Astrocyte of the spinal cord (primary cell): ENCODE data around the gene C10orf71.

Experiments used
- DNase-seq: peaks from one replicate; pipeline ENCODE4 v3.0.0; 2011; ENCODE audit warnings: low read depth, low spot score
- H3K4me3 ChIP-seq: 2 replicates; pipeline ENCODE4 v1.5.1; 2011; ENCODE audit warnings: low read depth, mild to moderate bottlenecking, low read length, moderate library complexity
- in situ Hi-C: cut with HindIII; loops from 2 replicates; pipeline ENCODE4 v1.10.0; 2017; ENCODE audit warnings: low sequenced_read_pairs
- TF ChIP-seq, protein P1 (sequence below): IDR thresholded peaks from 2 replicates; pipeline ENCODE4 v1.5.1; 2012; ENCODE audit warnings: low read depth, mild to moderate bottlenecking, low read length, inconsistent platforms

The C10orf71 gene

DNA sequence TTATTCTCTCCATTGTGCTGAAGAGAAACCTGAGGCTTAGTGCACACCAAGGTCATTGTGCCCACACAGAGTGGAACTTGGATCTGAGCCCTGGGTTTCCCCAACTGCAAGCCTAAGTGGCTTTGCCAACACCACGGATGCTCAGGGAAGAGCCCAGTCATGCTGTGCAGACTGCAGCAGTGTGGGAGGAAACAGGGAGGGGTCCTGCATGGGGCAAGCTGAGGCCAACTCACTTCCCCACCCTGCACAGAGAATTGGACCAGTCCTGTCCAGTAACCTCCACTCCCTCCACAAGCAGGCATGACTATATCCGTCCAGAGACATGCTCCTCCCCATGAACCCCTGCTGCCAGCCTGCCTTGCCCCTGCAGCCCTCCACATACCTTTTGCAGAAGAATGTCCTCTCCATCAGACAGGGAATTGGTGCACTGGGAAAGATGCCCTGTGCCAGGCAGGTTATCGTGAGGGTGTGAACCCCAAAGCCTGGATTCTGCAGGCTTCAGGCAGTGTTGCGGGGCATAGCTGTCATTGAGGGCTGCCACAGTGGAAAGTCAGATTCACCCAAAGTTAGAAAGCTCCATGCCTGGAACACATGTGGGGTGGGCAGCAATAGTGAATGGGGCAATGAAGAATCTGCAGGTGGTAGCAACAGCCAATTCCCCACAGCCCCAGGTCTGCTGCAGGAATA is 52.0 kb downstream of the C10orf71 start:
- in situ Hi-C loops, result no loop called here
- H3K4me3 ChIP-seq, result no peak overlapping the region
- TF ChIP-seq, protein P1, sequence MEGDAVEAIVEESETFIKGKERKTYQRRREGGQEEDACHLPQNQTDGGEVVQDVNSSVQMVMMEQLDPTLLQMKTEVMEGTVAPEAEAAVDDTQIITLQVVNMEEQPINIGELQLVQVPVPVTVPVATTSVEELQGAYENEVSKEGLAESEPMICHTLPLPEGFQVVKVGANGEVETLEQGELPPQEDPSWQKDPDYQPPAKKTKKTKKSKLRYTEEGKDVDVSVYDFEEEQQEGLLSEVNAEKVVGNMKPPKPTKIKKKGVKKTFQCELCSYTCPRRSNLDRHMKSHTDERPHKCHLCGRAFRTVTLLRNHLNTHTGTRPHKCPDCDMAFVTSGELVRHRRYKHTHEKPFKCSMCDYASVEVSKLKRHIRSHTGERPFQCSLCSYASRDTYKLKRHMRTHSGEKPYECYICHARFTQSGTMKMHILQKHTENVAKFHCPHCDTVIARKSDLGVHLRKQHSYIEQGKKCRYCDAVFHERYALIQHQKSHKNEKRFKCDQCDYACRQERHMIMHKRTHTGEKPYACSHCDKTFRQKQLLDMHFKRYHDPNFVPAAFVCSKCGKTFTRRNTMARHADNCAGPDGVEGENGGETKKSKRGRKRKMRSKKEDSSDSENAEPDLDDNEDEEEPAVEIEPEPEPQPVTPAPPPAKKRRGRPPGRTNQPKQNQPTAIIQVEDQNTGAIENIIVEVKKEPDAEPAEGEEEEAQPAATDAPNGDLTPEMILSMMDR, result no peak
- no peak for DNase-seq

DNA sequence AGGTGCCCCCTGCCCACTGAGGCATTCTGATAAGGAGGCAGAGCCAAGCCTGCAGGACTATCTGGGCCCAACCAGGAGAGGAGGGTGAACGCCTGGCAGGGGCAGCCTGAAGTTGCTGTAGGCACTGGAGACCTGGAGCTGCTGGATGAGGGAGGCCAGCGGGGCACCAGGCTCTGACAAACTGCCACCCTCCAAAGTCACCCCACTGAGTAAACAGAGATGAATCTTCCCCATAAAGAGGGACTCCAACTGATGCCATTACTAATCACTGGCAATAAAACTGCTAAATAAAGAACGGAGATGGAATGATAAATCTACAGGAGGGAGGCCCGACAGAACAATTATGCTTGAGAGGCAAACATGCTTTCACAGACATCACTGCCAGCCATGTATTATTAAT is 52.7 kb downstream of the C10orf71 start:
- no peak for DNase-seq
- TF ChIP-seq, protein P1, result no peak
- in situ Hi-C loops, result no loop called here
- H3K4me3 ChIP-seq, result no peak overlapping the region

DNA sequence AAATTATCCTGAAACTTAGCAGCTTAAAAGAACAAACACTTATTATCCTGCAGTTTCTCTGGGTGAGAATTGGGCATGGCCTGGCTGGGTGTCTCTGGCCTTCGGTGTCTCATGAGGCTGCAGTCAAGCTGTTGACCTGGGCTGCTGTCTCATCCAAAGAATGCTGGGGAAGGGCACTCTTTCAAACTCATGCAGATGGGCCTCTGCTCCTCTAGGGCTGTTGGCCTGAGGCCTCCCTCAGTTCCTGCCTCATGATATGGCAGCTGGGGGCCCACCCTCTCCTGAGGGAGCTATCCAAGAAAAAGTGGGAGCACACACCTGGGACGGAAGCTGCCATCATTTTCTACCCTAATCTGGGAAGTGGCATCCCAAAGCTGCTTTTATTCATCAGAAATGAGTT is 53.4 kb downstream of the C10orf71 start:
- TF ChIP-seq, protein P1, result no peak

DNA sequence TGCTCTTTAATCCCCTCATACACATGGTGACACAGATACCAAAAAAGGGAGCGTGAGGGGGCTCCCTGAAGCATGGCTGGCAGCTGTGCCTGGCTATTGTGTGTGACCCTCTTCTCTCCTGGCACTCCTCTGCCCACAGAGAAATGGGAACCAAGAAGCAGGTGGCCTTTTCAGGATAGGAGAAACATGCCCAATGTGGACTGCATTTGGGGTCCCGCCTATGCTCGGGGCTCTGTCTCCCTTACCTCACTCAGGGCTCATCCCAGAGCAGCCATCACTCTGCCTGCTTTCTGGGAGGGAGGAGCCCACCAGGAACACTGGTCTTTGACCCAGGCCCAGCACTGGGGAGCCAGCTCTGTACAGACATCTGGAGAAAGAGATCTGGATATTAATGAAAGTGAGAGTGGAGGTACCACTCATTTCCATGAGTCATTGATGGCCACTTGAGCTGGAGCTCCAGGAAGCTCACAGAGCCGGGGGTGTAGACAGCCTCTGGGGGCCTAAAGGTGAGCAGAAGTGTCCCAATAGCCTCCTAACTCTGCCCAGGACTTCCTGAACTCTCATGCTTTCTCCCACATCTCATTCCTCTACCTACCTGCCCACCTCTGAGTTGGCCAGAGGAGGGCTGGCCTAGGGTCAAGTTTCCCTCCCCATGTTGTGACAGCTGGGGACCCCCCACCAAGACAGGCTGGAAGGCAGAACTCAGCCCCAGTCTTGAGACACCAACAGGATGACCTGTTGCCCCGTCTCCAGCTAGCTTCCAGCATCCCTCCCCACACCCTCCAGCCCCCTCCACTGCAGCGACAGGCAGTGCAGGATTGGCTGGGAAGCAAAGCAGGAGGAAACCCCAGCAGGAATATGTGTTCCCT is 54.3 kb downstream of the C10orf71 start:
- TF ChIP-seq, protein P1, result no peak
- no peak overlapping the region for H3K4me3 ChIP-seq
- in situ Hi-C loops, result no loop called here
- DNase-seq, result no peak

More for the DNA sequence above, 53.4 kb downstream of the C10orf71 start:
- in situ Hi-C loops, result no loop called here
- no peak for DNase-seq
- no peak overlapping the region for H3K4me3 ChIP-seq

DNA sequence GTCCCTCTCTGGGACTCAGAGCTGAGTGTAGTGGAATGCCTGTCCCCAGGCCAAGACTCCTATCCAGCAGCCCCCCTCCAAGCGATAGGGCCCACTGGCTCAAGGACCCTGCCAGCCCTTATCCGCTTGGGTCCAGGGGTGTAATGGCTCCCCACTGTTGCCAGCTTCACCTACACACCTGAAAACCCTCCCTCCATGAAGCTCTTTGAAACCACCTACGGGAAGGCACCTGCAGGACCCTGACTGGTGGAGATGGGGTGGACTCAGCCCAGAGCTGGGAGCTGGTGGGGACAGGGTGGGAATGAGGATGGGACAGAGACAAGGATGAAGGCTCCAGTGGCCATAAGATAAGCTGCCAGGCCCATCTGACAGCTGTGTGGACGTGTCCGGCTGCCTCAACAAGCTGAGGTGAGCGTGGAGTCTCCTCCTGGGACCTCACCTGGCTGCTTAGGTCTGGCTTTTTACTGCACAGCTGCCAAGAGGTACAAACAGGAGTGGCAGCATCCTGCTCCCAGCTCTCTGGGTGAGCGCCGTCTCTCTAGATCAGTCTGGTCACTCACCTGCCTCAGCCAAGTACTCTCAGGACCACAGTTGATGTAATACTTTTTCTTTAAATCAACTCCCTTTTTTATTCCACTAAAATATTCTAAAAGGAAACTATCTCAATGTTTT is 55.1 kb downstream of the C10orf71 start:
- TF ChIP-seq, protein P1, result no peak
- no peak overlapping the region for H3K4me3 ChIP-seq
- no peak for DNase-seq
- in situ Hi-C loops, result no loop called here

DNA sequence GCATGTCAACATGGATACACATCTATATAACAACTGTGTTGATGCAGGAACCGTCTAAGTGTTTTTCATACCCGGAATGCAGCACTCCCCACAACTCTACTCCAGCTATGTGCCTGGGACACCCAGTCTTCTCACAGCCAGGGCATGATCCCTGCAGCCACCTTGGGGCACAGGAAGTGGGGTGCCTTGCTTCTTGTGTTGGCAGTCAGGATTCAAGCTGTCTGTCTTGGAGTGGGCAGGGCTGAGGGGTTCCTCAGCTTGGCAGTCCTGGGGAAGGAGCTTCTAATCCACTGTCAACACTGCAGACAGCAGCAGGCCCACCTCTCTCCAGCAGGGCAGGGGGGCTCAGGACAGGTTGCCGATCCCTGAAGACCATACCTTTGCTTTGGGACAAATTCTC is 55.6 kb downstream of the C10orf71 start:
- H3K4me3 ChIP-seq, result no peak overlapping the region
- no peak for DNase-seq
- TF ChIP-seq, protein P1, result no peak
- in situ Hi-C loops, result no loop called here
